ENCODE measurements around the gene NLRP6.

NLRP6 gene

GRCh38 chr11:292211-293121 is 14.3 kb downstream of the NLRP6 start:
- DNase-seq (ENCODE audit: low read depth in 2 of 3, low spot score in 1 of 3) = no peak

GRCh38 chr11:293271-293851 is 15.2 kb downstream of the NLRP6 start:
- no peak for DNase-seq (ENCODE audit: low read depth in 2 of 3, low spot score in 1 of 3)

- DNase-seq (ENCODE audit: low read depth in 2 of 3, low spot score in 1 of 3) = no peak
Measured at GRCh38 chr11:293852-294661, 15.8 kb downstream of the NLRP6 start.

- no peak for DNase-seq (ENCODE audit: low read depth in 2 of 3, low spot score in 1 of 3)
Measured at GRCh38 chr11:294780-295179, 16.6 kb downstream of the NLRP6 start.

- no peak for DNase-seq (ENCODE audit: low read depth in 2 of 3, low spot score in 1 of 3)
Measured at GRCh38 chr11:295351-296170, 17.4 kb downstream of the NLRP6 start.

GRCh38 chr11:296171-297050 is 18.2 kb downstream of the NLRP6 start:
- DNase-seq (ENCODE audit: low read depth in 2 of 3, low spot score in 1 of 3) = no peak

GRCh38 chr11:297051-297585 is 18.9 kb downstream of the NLRP6 start:
- DNase-seq (ENCODE audit: low read depth in 2 of 3, low spot score in 1 of 3) = no peak

GRCh38 chr11:297586-298405 is 19.6 kb downstream of the NLRP6 start:
- no peak for DNase-seq (ENCODE audit: low read depth in 2 of 3, low spot score in 1 of 3)

- DNase-seq (ENCODE audit: low read depth in 2 of 3, low spot score in 1 of 3) = no peak
Measured at GRCh38 chr11:298406-299065, 20.3 kb downstream of the NLRP6 start.

- no peak for DNase-seq (ENCODE audit: low read depth in 2 of 3, low spot score in 1 of 3)
Measured at GRCh38 chr11:299081-299891, 21.1 kb downstream of the NLRP6 start, which contains the start of gene IFITM5. Gene IFITM5 (minus strand): TSS chr11:299526. CDS start chr11:299490, 36 bp downstream.

GRCh38 chr11:299951-300735 is 21.9 kb downstream of the NLRP6 start:
- DNase-seq (ENCODE audit: low read depth in 2 of 3, low spot score in 1 of 3) = no peak

GRCh38 chr11:303363-303762 is 25.2 kb downstream of the NLRP6 start:
- no peak for DNase-seq (ENCODE audit: low read depth in 2 of 3, low spot score in 1 of 3)

GRCh38 chr11:304061-304506 is 25.9 kb downstream of the NLRP6 start:
- DNase-seq (ENCODE audit: low read depth in 2 of 3, low spot score in 1 of 3) = no peak

GRCh38 chr11:304915-305843 is 27.0 kb downstream of the NLRP6 start:
- DNase-seq (ENCODE audit: low read depth in 2 of 3, low spot score in 1 of 3) = no peak

- DNase-seq (ENCODE audit: low read depth in 2 of 3, low spot score in 1 of 3) = no peak
Measured at GRCh38 chr11:305844-306211, 27.6 kb downstream of the NLRP6 start.

All from stimulated activated CD4-positive, alpha-beta T cell treated with anti-CD3 and anti-CD28 coated beads, Interleukin-12 subunit alpha, Interleukin-12 subunit beta, amount 100 ng/mL, for 48 hours (primary cell).